Measurements from ENCODE around the gene NUP133. TPM values are rescaled to one million over a fixed set of nuclear protein-coding genes. Genes with fewer than 3 reads are reported as not detected.
"Not testable (repeated sequence)": the region's sequence is repeated elsewhere in the genome, so short reads cannot be mapped to it uniquely, and the experiment has no call there.

Gene NUP133
- total and polyA plus RNA-seq, 2 donors from 2014 or later: 15.9 to 35.0 TPM

DNA sequence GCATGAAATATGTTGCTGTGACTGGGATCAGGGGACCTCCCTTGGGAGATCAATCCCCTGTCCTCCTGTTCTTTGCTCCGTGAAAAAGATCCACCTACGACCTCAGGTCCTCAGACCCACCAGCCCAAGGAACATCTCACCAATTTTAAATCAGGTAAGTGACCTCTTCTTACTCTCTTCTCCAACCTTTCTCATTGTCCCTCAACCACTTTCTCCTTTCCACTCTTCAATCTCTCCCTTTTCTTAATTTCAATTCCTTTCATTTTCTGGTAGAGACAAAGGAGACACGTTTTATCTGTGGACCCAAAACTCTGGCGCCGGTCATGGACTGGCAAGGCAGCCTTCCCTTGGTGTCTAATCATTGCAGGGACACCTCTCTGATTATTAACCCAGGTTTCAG is 95.3 kb downstream of the NUP133 start:
- H3K4me1 ChIP-seq (ENCODE audit: control insufficient read depth in 2 of 3, insufficient read depth in 2 of 3, low read depth in 1 of 3, low read length in 3 of 3); H3K27me3 ChIP-seq (ENCODE audit: control insufficient read depth, insufficient read depth, low read length); H3K4me3 ChIP-seq (ENCODE audit: low read length in 3 of 3); intact Hi-C loops (cut with DNase I); FAIRE-seq; H3K9me3 ChIP-seq (ENCODE audit: control insufficient read depth in 2 of 3, insufficient read depth in 1 of 3, low read length in 3 of 3); H3K27ac ChIP-seq (ENCODE audit: low read depth in 2 of 2, low read length in 2 of 2); H3K36me3 ChIP-seq (ENCODE audit: control insufficient read depth in 2 of 3, insufficient read depth in 3 of 3, low read length in 3 of 3); DNase-seq; H3K9ac ChIP-seq (ENCODE audit: low read length in 3 of 3): not testable (repeated sequence)

DNA sequence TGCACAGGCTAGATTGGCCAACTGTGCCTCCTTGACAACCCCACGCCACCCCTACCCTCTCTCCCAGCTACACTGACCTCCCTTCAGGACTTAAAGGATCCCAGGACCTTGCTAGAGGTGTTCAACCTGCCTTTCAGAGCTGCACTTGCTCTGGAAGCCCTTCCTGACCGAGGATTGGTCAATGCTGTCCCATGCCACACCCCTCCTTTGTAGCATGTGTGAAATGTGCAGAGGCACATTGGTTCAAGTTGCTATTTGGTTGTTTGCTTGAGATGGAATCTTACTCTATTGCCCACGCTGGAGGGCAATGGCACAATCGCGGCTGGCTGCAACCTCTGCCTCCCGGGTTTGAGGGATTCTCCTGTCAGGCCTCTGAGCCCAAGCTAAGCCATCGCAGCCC is 96.1 kb downstream of the NUP133 start:
- TF ChIP-seq, protein P1, sequence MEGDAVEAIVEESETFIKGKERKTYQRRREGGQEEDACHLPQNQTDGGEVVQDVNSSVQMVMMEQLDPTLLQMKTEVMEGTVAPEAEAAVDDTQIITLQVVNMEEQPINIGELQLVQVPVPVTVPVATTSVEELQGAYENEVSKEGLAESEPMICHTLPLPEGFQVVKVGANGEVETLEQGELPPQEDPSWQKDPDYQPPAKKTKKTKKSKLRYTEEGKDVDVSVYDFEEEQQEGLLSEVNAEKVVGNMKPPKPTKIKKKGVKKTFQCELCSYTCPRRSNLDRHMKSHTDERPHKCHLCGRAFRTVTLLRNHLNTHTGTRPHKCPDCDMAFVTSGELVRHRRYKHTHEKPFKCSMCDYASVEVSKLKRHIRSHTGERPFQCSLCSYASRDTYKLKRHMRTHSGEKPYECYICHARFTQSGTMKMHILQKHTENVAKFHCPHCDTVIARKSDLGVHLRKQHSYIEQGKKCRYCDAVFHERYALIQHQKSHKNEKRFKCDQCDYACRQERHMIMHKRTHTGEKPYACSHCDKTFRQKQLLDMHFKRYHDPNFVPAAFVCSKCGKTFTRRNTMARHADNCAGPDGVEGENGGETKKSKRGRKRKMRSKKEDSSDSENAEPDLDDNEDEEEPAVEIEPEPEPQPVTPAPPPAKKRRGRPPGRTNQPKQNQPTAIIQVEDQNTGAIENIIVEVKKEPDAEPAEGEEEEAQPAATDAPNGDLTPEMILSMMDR (IDR thresholded peaks at IDR 0.05; ENCODE audit: borderline replicate concordance, extremely low read depth, insufficient read depth): no peak
- H3K4me1 ChIP-seq (ENCODE audit: control insufficient read depth in 2 of 3, insufficient read depth in 2 of 3, low read depth in 1 of 3, low read length in 3 of 3): peaks cover 0 to 16% (median 0%) of the 10 kb centered on the region in 3 donors
- H3K27me3 ChIP-seq (ENCODE audit: control insufficient read depth, insufficient read depth, low read length): peaks cover 2% of the 10 kb centered on the region
- intact Hi-C loops (cut with DNase I): no loop called here
- H3K4me3 ChIP-seq (ENCODE audit: low read length in 3 of 3): no peak overlapping the region
- no peak overlapping the region for H3K27ac ChIP-seq (ENCODE audit: low read depth in 2 of 2, low read length in 2 of 2)
- H3K36me3 ChIP-seq (ENCODE audit: control insufficient read depth in 2 of 3, insufficient read depth in 3 of 3, low read length in 3 of 3): no peaks in the 10 kb centered on the region
- H3K9me3 ChIP-seq (ENCODE audit: control insufficient read depth in 2 of 3, insufficient read depth in 1 of 3, low read length in 3 of 3): no peaks in the 10 kb centered on the region
- FAIRE-seq (no peak), DNase-seq (no peak)
- no peak overlapping the region for H3K9ac ChIP-seq (ENCODE audit: low read length in 3 of 3)

DNA sequence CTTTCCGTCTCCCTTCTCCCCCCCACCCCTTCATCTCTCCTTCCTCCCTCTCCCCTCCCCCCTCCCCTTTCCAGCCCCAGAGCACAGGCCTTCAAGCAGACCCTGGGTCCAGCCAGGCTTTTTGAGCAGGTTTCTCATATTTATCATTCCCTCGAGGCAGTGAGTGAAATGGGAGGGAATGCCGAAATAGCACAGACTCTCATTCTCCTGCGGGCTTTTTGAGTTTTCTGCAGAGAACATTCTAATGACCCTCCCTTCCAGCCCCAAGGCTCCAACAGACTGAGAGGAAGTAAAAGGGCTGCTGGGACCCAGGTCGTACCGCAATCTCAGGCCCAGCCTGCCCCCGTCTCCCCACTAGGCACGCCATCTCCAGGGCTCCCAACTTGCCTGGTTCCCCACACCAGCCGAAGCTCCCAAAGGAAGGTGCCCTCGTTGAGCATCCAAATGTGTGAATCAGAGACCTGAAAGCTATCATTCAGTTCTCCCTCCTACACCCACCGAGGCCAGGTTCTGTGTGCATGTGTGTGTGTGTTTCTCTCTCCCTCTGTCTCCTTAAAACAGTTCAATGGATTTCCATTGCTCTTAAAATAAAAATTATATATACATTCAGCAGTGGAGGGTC is 96.6 kb downstream of the NUP133 start:
- Histone ChIP-seq H3K9me3 (ENCODE audit: control insufficient read depth in 2 of 3, insufficient read depth in 1 of 3, low read length in 3 of 3) (no peaks in the 10 kb centered on the region), H3K27ac (ENCODE audit: low read depth in 2 of 2, low read length in 2 of 2) (no peak overlapping the region), H3K4me1 (ENCODE audit: control insufficient read depth in 2 of 3, insufficient read depth in 2 of 3, low read depth in 1 of 3, low read length in 3 of 3) (peaks cover 0 to 16% (median 0%) of the 10 kb centered on the region in 3 donors)

DNA sequence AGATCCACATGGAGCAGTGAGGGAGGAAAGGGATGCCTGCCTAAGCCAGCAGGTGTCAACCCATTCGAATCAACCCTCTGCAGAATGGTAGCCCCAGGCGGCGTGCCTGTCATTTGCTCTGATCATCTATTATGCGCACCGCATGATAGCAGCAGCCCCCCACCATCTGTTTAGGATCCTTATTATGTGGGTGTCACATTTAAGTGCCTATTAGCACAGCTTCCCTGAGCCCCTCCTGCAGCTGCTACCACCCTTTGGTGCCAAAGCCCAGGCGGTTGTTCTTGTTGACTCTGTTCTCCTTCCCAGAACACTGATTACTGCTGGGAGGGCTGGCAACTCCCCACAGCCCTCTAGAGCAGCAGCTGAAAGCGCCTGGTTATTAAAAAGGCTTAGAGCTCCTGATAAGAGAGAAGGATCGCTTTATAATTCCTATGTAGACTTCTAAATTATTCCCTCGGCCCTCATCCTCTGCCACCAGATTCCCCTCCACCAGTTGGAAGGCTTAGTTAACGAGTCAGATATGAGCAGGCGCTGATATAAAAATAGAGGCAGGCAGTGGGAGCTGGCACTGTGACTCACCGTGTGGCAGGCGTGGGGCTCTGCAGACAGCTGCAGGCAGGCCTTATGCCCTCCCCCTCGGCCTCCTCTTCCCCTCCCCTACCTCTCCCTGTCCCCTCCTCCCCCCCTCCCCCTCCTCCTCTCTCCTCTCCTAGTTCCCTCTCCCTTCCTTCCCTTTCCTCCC is 97.3 kb downstream of the NUP133 start:
- TF ChIP-seq, protein P1 (IDR thresholded peaks at IDR 0.05; ENCODE audit: borderline replicate concordance, extremely low read depth, insufficient read depth): no peak
- Histone ChIP-seq H3K27ac (ENCODE audit: low read depth in 2 of 2, low read length in 2 of 2) (no peak overlapping the region), H3K9ac (ENCODE audit: low read length in 3 of 3) (no peak overlapping the region), H3K4me3 (ENCODE audit: low read length in 3 of 3) (no peak overlapping the region), H3K36me3 (ENCODE audit: control insufficient read depth in 2 of 3, insufficient read depth in 3 of 3, low read length in 3 of 3) (no peaks in the 10 kb centered on the region), H3K4me1 (ENCODE audit: control insufficient read depth in 2 of 3, insufficient read depth in 2 of 3, low read depth in 1 of 3, low read length in 3 of 3) (peaks cover 0 to 16% (median 0%) of the 10 kb centered on the region in 3 donors), H3K27me3 (ENCODE audit: control insufficient read depth, insufficient read depth, low read length) (peaks cover 4% of the 10 kb centered on the region), H3K9me3 (ENCODE audit: control insufficient read depth in 2 of 3, insufficient read depth in 1 of 3, low read length in 3 of 3) (no peaks in the 10 kb centered on the region)
- FAIRE-seq (no peak), DNase-seq (peak in 4 of 5 donors; percentile 54 to 81 (median 68))
- intact Hi-C loops (cut with DNase I): no loop called here

More for the DNA sequence above, 96.6 kb downstream of the NUP133 start:
- no peak overlapping the region for H3K9ac ChIP-seq (ENCODE audit: low read length in 3 of 3)
- TF ChIP-seq, protein P1 (IDR thresholded peaks at IDR 0.05; ENCODE audit: borderline replicate concordance, extremely low read depth, insufficient read depth): no peak
- peaks cover 3% of the 10 kb centered on the region for H3K27me3 ChIP-seq (ENCODE audit: control insufficient read depth, insufficient read depth, low read length)
- no peaks in the 10 kb centered on the region for H3K36me3 ChIP-seq (ENCODE audit: control insufficient read depth in 2 of 3, insufficient read depth in 3 of 3, low read length in 3 of 3)
- DNase-seq (no peak), FAIRE-seq (no peak)
- intact Hi-C loops (cut with DNase I): no loop called here
- no peak overlapping the region for H3K4me3 ChIP-seq (ENCODE audit: low read length in 3 of 3)
